ENCODE data around the gene PRIM2. TPM values are rescaled to one million over a fixed set of nuclear protein-coding genes. Genes with fewer than 3 reads are reported as not detected.
"Not testable (repeated sequence)": the region's sequence is repeated elsewhere in the genome, so short reads cannot be mapped to it uniquely, and the experiment has no call there.

Gene PRIM2, protein sequence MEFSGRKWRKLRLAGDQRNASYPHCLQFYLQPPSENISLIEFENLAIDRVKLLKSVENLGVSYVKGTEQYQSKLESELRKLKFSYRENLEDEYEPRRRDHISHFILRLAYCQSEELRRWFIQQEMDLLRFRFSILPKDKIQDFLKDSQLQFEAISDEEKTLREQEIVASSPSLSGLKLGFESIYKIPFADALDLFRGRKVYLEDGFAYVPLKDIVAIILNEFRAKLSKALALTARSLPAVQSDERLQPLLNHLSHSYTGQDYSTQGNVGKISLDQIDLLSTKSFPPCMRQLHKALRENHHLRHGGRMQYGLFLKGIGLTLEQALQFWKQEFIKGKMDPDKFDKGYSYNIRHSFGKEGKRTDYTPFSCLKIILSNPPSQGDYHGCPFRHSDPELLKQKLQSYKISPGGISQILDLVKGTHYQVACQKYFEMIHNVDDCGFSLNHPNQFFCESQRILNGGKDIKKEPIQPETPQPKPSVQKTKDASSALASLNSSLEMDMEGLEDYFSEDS
- 11.4 TPM for polyA plus RNA-seq (2013)

DNA sequence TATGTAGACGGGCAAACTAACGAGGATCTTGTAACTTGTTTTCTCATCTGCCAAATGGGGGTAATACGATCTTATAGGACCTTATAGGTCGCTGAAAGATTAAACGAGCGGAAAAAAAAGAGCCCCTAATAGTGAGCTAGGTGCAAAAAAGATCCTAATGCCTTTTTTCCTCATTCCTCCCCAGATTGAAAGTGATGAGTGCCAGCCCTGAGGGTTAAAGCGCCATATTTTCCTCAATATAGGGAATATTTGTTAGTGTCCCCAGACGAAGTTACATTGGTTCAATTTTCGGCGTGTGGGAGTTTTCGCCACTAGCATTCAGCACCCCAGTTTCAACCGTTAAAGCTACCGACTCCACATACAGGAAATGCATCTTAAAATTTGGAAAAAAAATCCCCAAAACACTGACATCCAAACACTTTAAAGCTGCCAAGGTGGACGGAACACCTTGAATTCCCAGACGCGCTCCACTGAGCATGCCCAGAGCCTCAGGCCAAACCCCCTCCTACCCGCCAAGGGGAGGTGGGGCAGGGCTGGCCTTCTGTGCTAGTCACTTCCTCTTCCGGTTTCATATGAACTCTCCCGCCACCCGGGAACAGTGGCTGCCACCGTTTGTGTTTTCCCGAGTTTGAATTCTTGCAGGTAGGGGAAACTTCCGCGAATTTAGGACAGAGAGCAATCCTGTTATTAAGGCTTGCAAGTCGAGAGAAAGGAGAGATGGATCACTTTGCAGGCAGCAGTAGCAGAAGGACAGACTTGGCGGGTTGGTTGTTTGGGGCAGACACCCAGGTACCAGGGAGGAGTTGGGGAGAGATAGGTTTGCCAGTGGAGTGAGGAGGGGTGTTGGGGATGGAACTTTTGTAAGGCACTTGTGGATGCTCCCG lies at the start of gene PRIM2:
Gene PRIM2 (plus strand): TSS at position 571 of the 884 bp plus-strand sequence. CDS start 816 bp downstream, outside the sequence.
- ChIA-PET POLR2A (interaction anchor here (1.0 kb wide), 1 partner anchor 96 kb away, joined by 3 read pairs; the partner anchor contains the start of gene RAB23), CTCF (interaction anchor here (0.8 to 3.4 kb wide), 17 partner anchors 50 to 604 kb away, joined by 3 to 30 read pairs (median 4); partner anchors contain the start of genes BEND6 and RAB23)
- H3K9me3 ChIP-seq (ENCODE audit: control extremely low read depth in 1 of 5, control insufficient read depth in 4 of 5, insufficient read depth in 2 of 5, low read depth in 1 of 5, low read length in 4 of 5): no peaks in the 10 kb centered on the region
- peaks cover 6 to 32% (median 18%) of the 10 kb centered on the region in 4 experiments for H3K36me3 ChIP-seq (ENCODE audit: control insufficient read depth in 4 of 4, insufficient read depth in 4 of 4, low read length in 3 of 4)
- H3K4me3 ChIP-seq (ENCODE audit: control insufficient read depth in 1 of 7, extremely low read depth in 1 of 7, insufficient read depth in 4 of 7, low read depth in 2 of 7, low read length in 6 of 7): peak within 1 kb of the TSS; percentile 81 to 100 (median 94)
- under 1% methylated on average over 22 of the region's 27 CpGs for WGBS (ENCODE audit: insufficient coverage)
- H3K27me3 ChIP-seq (replicated peaks in 2 of 5; ENCODE audit: control insufficient read depth in 4 of 5, insufficient read depth in 5 of 5, low read length in 4 of 5): no peaks in the 10 kb centered on the region
- peaks cover 0 to 14% (median 9%) of the 10 kb centered on the region in 4 experiments for H3K4me1 ChIP-seq (ENCODE audit: control extremely low read depth in 1 of 4, control insufficient read depth in 4 of 4, insufficient read depth in 4 of 4, low read length in 3 of 4)
- peak; percentile 80 to 87 (median 84) for DNase-seq
- H3K27ac ChIP-seq (ENCODE audit: insufficient read depth in 1 of 2, low read depth in 1 of 2, low read length in 2 of 2, poor library complexity in 1 of 2, severe bottlenecking in 2 of 2): peak within 1 kb of the TSS; percentile 51 to 78

- no peaks in the 10 kb centered on the region for H3K36me3 ChIP-seq (ENCODE audit: control insufficient read depth in 4 of 4, insufficient read depth in 4 of 4, low read length in 3 of 4)
- peaks cover 0 to under 1% (median 0%) of the 10 kb centered on the region in 5 experiments for H3K9me3 ChIP-seq (ENCODE audit: control extremely low read depth in 1 of 5, control insufficient read depth in 4 of 5, insufficient read depth in 2 of 5, low read depth in 1 of 5, low read length in 4 of 5)
- POLR2A ChIA-PET: no interaction called here
- CTCF ChIA-PET: interaction anchor here (1.1 to 2.4 kb wide), 4 partner anchors 20 to 85 kb away, joined by 3 to 18 read pairs (median 4); partner anchors contain the start of gene PRIM2
- no peaks in the 10 kb centered on the region for H3K27me3 ChIP-seq (replicated peaks in 2 of 5; ENCODE audit: control insufficient read depth in 4 of 5, insufficient read depth in 5 of 5, low read length in 4 of 5)
- no peak overlapping the region for H3K27ac ChIP-seq (ENCODE audit: insufficient read depth in 1 of 2, low read depth in 1 of 2, low read length in 2 of 2, poor library complexity in 1 of 2, severe bottlenecking in 2 of 2)
- H3K4me1 ChIP-seq (ENCODE audit: control extremely low read depth in 1 of 4, control insufficient read depth in 4 of 4, insufficient read depth in 4 of 4, low read length in 3 of 4): no peaks in the 10 kb centered on the region
- DNase-seq: no peak
- no peak overlapping the region for H3K4me3 ChIP-seq (ENCODE audit: control insufficient read depth in 1 of 7, extremely low read depth in 1 of 7, insufficient read depth in 4 of 7, low read depth in 2 of 7, low read length in 6 of 7)
These were observed 49.2 kb upstream of the PRIM2 start for GRCh38 chr6:57268294-57268640.

DNA sequence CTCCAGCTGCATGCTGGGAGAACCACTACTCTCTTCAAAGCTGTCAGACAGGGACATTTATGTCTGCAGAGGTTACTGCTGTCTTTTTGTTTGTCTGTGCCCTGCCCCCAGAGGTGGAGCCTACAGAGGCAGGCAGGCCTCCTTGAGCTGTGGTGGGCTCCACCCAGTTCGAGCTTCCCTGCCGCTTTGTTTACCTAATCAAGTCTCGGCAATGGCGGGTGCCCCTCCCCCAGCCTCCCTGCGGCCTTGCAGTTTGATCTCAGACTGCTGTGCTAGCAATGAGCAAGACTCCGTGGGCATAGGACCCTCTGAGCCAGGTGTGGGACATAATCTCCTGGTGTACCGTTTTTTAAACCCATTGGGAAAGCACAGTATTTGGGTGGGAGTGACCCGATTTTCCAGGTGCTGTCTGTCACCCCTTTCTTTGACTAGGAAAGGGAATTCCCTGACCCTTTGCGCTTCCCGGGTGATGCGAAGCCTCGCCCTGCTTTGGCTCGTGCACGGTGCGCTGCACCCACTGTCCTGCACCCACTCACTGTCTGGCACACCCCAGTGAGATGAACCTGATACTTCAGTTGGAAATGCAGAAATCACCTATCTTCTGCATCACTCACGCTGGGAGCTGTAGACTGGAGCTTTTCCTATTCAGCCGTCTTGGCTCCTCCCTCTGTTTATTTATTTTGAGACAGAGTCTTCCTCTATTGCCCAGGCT lies 43.2 kb upstream of the PRIM2 start:
- CTCF ChIA-PET: interaction anchor here (0.6 kb wide), 1 partner anchor 341 kb away, joined by 3 read pairs; no protein-coding TSS in a partner anchor
- DNase-seq; POLR2A ChIA-PET; H3K27me3 ChIP-seq (replicated peaks in 2 of 5; ENCODE audit: control insufficient read depth in 4 of 5, insufficient read depth in 5 of 5, low read length in 4 of 5); H3K36me3 ChIP-seq (ENCODE audit: control insufficient read depth in 4 of 4, insufficient read depth in 4 of 4, low read length in 3 of 4); H3K4me3 ChIP-seq (ENCODE audit: control insufficient read depth in 1 of 7, extremely low read depth in 1 of 7, insufficient read depth in 4 of 7, low read depth in 2 of 7, low read length in 6 of 7); H3K4me1 ChIP-seq (ENCODE audit: control extremely low read depth in 1 of 4, control insufficient read depth in 4 of 4, insufficient read depth in 4 of 4, low read length in 3 of 4); H3K27ac ChIP-seq (ENCODE audit: insufficient read depth in 1 of 2, low read depth in 1 of 2, low read length in 2 of 2, poor library complexity in 1 of 2, severe bottlenecking in 2 of 2); H3K9me3 ChIP-seq (ENCODE audit: control extremely low read depth in 1 of 5, control insufficient read depth in 4 of 5, insufficient read depth in 2 of 5, low read depth in 1 of 5, low read length in 4 of 5): not testable (repeated sequence)
- WGBS (ENCODE audit: insufficient coverage): 97% methylated on average over 13 of the region's 17 CpGs

DNA sequence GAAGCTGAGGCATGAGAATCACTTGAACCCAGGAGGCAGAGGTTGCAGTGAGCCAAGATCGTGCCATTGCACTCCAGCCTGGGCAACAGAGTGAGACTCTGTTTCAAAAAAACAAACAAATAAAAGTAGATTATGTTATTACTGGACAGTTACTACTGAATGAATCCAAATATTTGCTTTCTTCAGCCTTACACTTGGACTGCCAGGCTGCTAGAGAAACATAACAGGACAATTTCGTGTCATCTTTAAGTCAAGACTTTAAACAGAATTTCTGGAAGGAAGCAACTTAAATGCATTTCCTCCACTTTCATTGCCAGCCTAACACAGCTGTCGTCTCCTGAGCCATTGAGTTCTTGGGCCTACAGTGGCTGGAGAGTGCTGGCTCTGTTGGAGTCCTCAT lies 42.0 kb upstream of the PRIM2 start:
- no peak for DNase-seq
- CTCF ChIA-PET: interaction anchor here (1.2 kb wide), 1 partner anchor 9 kb away, joined by 4 read pairs; no protein-coding TSS in a partner anchor
- POLR2A ChIA-PET: no interaction called here
- Histone ChIP-seq H3K4me1 (ENCODE audit: control extremely low read depth in 1 of 4, control insufficient read depth in 4 of 4, insufficient read depth in 4 of 4, low read length in 3 of 4) (no peaks in the 10 kb centered on the region), H3K4me3 (ENCODE audit: control insufficient read depth in 1 of 7, extremely low read depth in 1 of 7, insufficient read depth in 4 of 7, low read depth in 2 of 7, low read length in 6 of 7) (no peak overlapping the region), H3K36me3 (ENCODE audit: control insufficient read depth in 4 of 4, insufficient read depth in 4 of 4, low read length in 3 of 4) (no peaks in the 10 kb centered on the region), H3K27me3 (replicated peaks in 2 of 5; ENCODE audit: control insufficient read depth in 4 of 5, insufficient read depth in 5 of 5, low read length in 4 of 5) (peaks cover 0 to 2% (median 0%) of the 10 kb centered on the region in 5 experiments), H3K27ac (ENCODE audit: insufficient read depth in 1 of 2, low read depth in 1 of 2, low read length in 2 of 2, poor library complexity in 1 of 2, severe bottlenecking in 2 of 2) (no peak overlapping the region), H3K9me3 (ENCODE audit: control extremely low read depth in 1 of 5, control insufficient read depth in 4 of 5, insufficient read depth in 2 of 5, low read depth in 1 of 5, low read length in 4 of 5) (peaks cover 0 to 6% (median 0%) of the 10 kb centered on the region in 5 experiments)
- 89% methylated on average over 1 of the region's 3 CpGs for WGBS (ENCODE audit: insufficient coverage)

GRCh38 chr6:57276946-57277345 lies 40.5 kb upstream of the PRIM2 start:
- Histone ChIP-seq H3K27ac (ENCODE audit: insufficient read depth in 1 of 2, low read depth in 1 of 2, low read length in 2 of 2, poor library complexity in 1 of 2, severe bottlenecking in 2 of 2) (no peak overlapping the region), H3K9me3 (ENCODE audit: control extremely low read depth in 1 of 5, control insufficient read depth in 4 of 5, insufficient read depth in 2 of 5, low read depth in 1 of 5, low read length in 4 of 5) (peaks cover 0 to 6% (median 0%) of the 10 kb centered on the region in 5 experiments), H3K36me3 (ENCODE audit: control insufficient read depth in 4 of 4, insufficient read depth in 4 of 4, low read length in 3 of 4) (no peaks in the 10 kb centered on the region), H3K4me1 (ENCODE audit: control extremely low read depth in 1 of 4, control insufficient read depth in 4 of 4, insufficient read depth in 4 of 4, low read length in 3 of 4) (no peaks in the 10 kb centered on the region), H3K4me3 (ENCODE audit: control insufficient read depth in 1 of 7, extremely low read depth in 1 of 7, insufficient read depth in 4 of 7, low read depth in 2 of 7, low read length in 6 of 7) (no peak overlapping the region), H3K27me3 (replicated peaks in 2 of 5; ENCODE audit: control insufficient read depth in 4 of 5, insufficient read depth in 5 of 5, low read length in 4 of 5) (peaks cover 0 to 2% (median 0%) of the 10 kb centered on the region in 5 experiments)
- ChIA-PET POLR2A (no interaction called here), CTCF (no interaction called here)
- no peak for DNase-seq

DNA sequence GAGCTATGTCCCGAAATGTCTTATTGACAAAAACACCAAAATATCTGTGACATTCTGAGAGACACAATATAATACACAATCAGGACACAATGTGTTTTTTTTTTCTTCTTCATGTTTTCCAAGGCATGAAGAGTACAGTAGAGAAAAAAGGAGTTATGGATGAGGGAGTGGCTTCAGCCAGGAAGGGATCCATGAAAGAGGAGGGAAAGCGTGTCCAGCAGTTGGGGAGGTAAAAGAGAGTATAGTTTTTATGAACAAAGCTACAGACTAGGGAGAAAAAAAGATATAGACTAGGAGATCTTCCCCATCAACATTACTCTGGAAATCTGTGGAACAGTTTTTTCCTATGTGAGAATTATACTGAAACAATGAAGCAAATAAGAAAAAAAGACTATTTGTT lies 38.9 kb upstream of the PRIM2 start:
- H3K4me1 ChIP-seq (ENCODE audit: control extremely low read depth in 1 of 4, control insufficient read depth in 4 of 4, insufficient read depth in 4 of 4, low read length in 3 of 4): no peaks in the 10 kb centered on the region
- no peaks in the 10 kb centered on the region for H3K36me3 ChIP-seq (ENCODE audit: control insufficient read depth in 4 of 4, insufficient read depth in 4 of 4, low read length in 3 of 4)
- WGBS (ENCODE audit: insufficient coverage): 100% methylated on average over 1 of the region's 2 CpGs
- ChIA-PET CTCF (interaction anchor here (1.2 to 1.3 kb wide), 2 partner anchors 11 to 15 kb away, joined by 3 read pairs; no protein-coding TSS in a partner anchor), POLR2A (no interaction called here)
- H3K4me3 ChIP-seq (ENCODE audit: control insufficient read depth in 1 of 7, extremely low read depth in 1 of 7, insufficient read depth in 4 of 7, low read depth in 2 of 7, low read length in 6 of 7): no peak overlapping the region
- H3K27me3 ChIP-seq (replicated peaks in 2 of 5; ENCODE audit: control insufficient read depth in 4 of 5, insufficient read depth in 5 of 5, low read length in 4 of 5): peaks cover 0 to 2% (median 0%) of the 10 kb centered on the region in 5 experiments
- no peak for DNase-seq
- peaks cover 0 to 6% (median 0%) of the 10 kb centered on the region in 5 experiments for H3K9me3 ChIP-seq (ENCODE audit: control extremely low read depth in 1 of 5, control insufficient read depth in 4 of 5, insufficient read depth in 2 of 5, low read depth in 1 of 5, low read length in 4 of 5)
- no peak overlapping the region for H3K27ac ChIP-seq (ENCODE audit: insufficient read depth in 1 of 2, low read depth in 1 of 2, low read length in 2 of 2, poor library complexity in 1 of 2, severe bottlenecking in 2 of 2)
